GM10266 (cell line): Measurements from ENCODE around the gene USP15.

Source experiments
- DNase-seq: peaks from one replicate; pipeline ENCODE4 v3.0.0; 2012; ENCODE audit errors: extremely low spot score
- CTCF ChIP-seq: IDR thresholded peaks from 2 replicates; pipeline ENCODE4 v1.5.1; 2012; ENCODE audit warnings: mild to moderate bottlenecking, low read depth; ENCODE audit not compliant: control insufficient read depth, insufficient read depth; ENCODE audit errors: missing control alignments

USP15 gene

GRCh38 chr12:62258231-62258630, 2.0 kb upstream of the USP15 start:
- TF ChIP-seq CTCF = no peak
- DNase-seq = no peak

- no peak for TF ChIP-seq CTCF
- no peak for DNase-seq
Measured at GRCh38 chr12:62258941-62259630, 1.1 kb upstream of the USP15 start.

- TF ChIP-seq CTCF = no peak
- DNase-seq = no peak
Measured at GRCh38 chr12:62259631-62259992, 592 bp upstream of the USP15 start.

- no peak for TF ChIP-seq CTCF
- peak; percentile 28 for DNase-seq
Measured at GRCh38 chr12:62260733-62261683, 804 bp downstream of the USP15 start.

- no peak for DNase-seq
- no peak for TF ChIP-seq CTCF
Measured at GRCh38 chr12:62261876-62262517, 1.8 kb downstream of the USP15 start.

- DNase-seq = no peak
- TF ChIP-seq CTCF = no peak
Measured at GRCh38 chr12:62263232-62263631, 3.0 kb downstream of the USP15 start.
